Measurements from ENCODE around the gene SLAMF1. TPM values are rescaled to one million over a fixed set of nuclear protein-coding genes. Genes with fewer than 3 reads are reported as not detected.

Gene SLAMF1
- total RNA-seq, 1 donor from 2014 or later = not detected

- Mint-ChIP-seq H3K4me3 (ENCODE audit: unreplicated experiment) (no peak overlapping the region), H3K36me3 (ENCODE audit: low read depth, unreplicated experiment) (no peaks in the 10 kb centered on the region), H3K27ac (ENCODE audit: unreplicated experiment) (no peak overlapping the region), H3K27me3 (ENCODE audit: low read depth, unreplicated experiment) (peaks cover 8% of the 10 kb centered on the region), H3K9me3 (ENCODE audit: unreplicated experiment) (no peaks in the 10 kb centered on the region), H3K4me1 (ENCODE audit: low read depth, unreplicated experiment) (peaks cover 3% of the 10 kb centered on the region)
- FAIRE-seq (no peak), DNase-seq (ENCODE audit: low read depth) (no peak)
- H3K27me3 ChIP-seq (ENCODE audit: insufficient read depth, low read length) = no peaks in the 10 kb centered on the region
- H3K27ac ChIP-seq (ENCODE audit: low read depth, low read length) = no peak overlapping the region
- TF ChIP-seq, protein P1, sequence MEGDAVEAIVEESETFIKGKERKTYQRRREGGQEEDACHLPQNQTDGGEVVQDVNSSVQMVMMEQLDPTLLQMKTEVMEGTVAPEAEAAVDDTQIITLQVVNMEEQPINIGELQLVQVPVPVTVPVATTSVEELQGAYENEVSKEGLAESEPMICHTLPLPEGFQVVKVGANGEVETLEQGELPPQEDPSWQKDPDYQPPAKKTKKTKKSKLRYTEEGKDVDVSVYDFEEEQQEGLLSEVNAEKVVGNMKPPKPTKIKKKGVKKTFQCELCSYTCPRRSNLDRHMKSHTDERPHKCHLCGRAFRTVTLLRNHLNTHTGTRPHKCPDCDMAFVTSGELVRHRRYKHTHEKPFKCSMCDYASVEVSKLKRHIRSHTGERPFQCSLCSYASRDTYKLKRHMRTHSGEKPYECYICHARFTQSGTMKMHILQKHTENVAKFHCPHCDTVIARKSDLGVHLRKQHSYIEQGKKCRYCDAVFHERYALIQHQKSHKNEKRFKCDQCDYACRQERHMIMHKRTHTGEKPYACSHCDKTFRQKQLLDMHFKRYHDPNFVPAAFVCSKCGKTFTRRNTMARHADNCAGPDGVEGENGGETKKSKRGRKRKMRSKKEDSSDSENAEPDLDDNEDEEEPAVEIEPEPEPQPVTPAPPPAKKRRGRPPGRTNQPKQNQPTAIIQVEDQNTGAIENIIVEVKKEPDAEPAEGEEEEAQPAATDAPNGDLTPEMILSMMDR (IDR thresholded peaks at IDR 0.05; ENCODE audit: insufficient read depth, low read depth, low read length) = no peak
- no peaks in the 10 kb centered on the region for H3K36me3 ChIP-seq (ENCODE audit: insufficient read depth, low read length)
- H3K4me1 ChIP-seq (ENCODE audit: insufficient read depth, low read length) = no peaks in the 10 kb centered on the region
- H3K79me2 ChIP-seq (ENCODE audit: insufficient read depth, low read length) = no peaks in the 10 kb centered on the region
- no peak overlapping the region for H3K9ac ChIP-seq (ENCODE audit: low read length)
- no peaks in the 10 kb centered on the region for H4K20me1 ChIP-seq (ENCODE audit: insufficient read depth, low read length)
- no peaks in the 10 kb centered on the region for H3K9me3 ChIP-seq (ENCODE audit: insufficient read depth, low read depth, low read length)
- H3K4me3 ChIP-seq (ENCODE audit: insufficient read depth, low read depth, low read length) = no peak overlapping the region
- no peak overlapping the region for H3K4me2 ChIP-seq (ENCODE audit: low read length)
- no peak overlapping the region for H2AFZ ChIP-seq (ENCODE audit: low read depth, low read length)
These were observed 10.5 kb upstream of the SLAMF1 start for GRCh38 chr1:160657250-160657781.

DNA sequence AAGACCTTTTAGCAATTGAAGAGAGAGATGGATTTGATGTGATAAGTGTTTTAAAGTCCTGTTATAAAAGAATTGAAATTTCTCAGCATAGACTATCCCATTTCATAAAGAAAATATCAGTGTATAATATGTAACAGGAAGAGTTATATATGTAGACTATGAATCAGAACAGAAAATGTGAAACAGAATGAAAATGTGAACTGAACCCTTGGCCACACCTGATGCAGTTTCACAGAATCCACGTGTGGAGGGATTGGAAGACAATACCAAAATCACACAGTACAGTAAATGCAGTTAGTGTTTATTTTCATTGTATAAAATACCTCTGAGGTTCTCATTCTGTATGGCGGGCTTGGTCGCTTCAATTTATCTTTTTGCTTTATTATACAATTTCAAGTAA is 9.9 kb upstream of the SLAMF1 start:
- Histone ChIP-seq H3K9me3 (ENCODE audit: insufficient read depth, low read depth, low read length) (no peaks in the 10 kb centered on the region), H3K79me2 (ENCODE audit: insufficient read depth, low read length) (no peaks in the 10 kb centered on the region), H3K4me2 (ENCODE audit: low read length) (no peak overlapping the region), H2AFZ (ENCODE audit: low read depth, low read length) (no peak overlapping the region), H3K9ac (ENCODE audit: low read length) (no peak overlapping the region), H3K36me3 (ENCODE audit: insufficient read depth, low read length) (no peaks in the 10 kb centered on the region), H3K27me3 (ENCODE audit: insufficient read depth, low read length) (no peaks in the 10 kb centered on the region), H4K20me1 (ENCODE audit: insufficient read depth, low read length) (no peaks in the 10 kb centered on the region), H3K4me1 (ENCODE audit: insufficient read depth, low read length) (no peaks in the 10 kb centered on the region), H3K4me3 (ENCODE audit: insufficient read depth, low read depth, low read length) (no peak overlapping the region), H3K27ac (ENCODE audit: low read depth, low read length) (no peak overlapping the region)
- peaks cover 9% of the 10 kb centered on the region for H3K4me1 Mint-ChIP-seq (ENCODE audit: low read depth, unreplicated experiment)
- TF ChIP-seq, protein P1 (IDR thresholded peaks at IDR 0.05; ENCODE audit: insufficient read depth, low read depth, low read length) = no peak
- H3K4me3 Mint-ChIP-seq (ENCODE audit: unreplicated experiment) = no peak overlapping the region
- no peak overlapping the region for H3K27ac Mint-ChIP-seq (ENCODE audit: unreplicated experiment)
- H3K9me3 Mint-ChIP-seq (ENCODE audit: unreplicated experiment) = no peaks in the 10 kb centered on the region
- DNase-seq (ENCODE audit: low read depth) = no peak
- no peaks in the 10 kb centered on the region for H3K36me3 Mint-ChIP-seq (ENCODE audit: low read depth, unreplicated experiment)
- no peak for FAIRE-seq
- H3K27me3 Mint-ChIP-seq (ENCODE audit: low read depth, unreplicated experiment) = peaks cover 8% of the 10 kb centered on the region

DNA sequence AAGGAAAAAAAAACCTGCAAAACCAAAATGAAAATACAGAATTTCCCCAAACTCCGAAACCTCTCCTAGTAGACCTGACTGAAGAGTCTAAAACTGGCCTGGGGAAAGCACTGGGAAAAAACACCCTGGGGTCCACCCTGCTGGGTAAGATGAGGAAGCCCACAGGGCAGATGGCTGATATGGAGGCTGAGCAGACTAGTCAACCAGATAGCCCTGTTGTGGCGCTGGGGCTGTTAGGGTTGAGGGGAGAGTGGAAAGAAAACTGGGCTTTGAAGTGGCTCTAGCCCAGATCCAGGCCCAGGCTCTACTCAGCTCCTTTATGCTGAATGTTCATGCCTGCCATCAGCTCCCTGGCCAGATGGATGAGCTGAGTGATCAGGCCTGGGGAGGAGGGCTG is 6.8 kb upstream of the SLAMF1 start:
- Histone ChIP-seq H4K20me1 (ENCODE audit: insufficient read depth, low read length) (no peaks in the 10 kb centered on the region), H3K27me3 (ENCODE audit: insufficient read depth, low read length) (no peaks in the 10 kb centered on the region), H3K4me1 (ENCODE audit: insufficient read depth, low read length) (no peaks in the 10 kb centered on the region), H3K27ac (ENCODE audit: low read depth, low read length) (no peak overlapping the region), H3K4me2 (ENCODE audit: low read length) (no peak overlapping the region), H3K79me2 (ENCODE audit: insufficient read depth, low read length) (no peaks in the 10 kb centered on the region), H3K9ac (ENCODE audit: low read length) (no peak overlapping the region), H3K9me3 (ENCODE audit: insufficient read depth, low read depth, low read length) (no peaks in the 10 kb centered on the region), H2AFZ (ENCODE audit: low read depth, low read length) (no peak overlapping the region), H3K36me3 (ENCODE audit: insufficient read depth, low read length) (no peaks in the 10 kb centered on the region), H3K4me3 (ENCODE audit: insufficient read depth, low read depth, low read length) (no peak overlapping the region)
- H3K27me3 Mint-ChIP-seq (ENCODE audit: low read depth, unreplicated experiment) = peaks cover 7% of the 10 kb centered on the region
- no peak overlapping the region for H3K27ac Mint-ChIP-seq (ENCODE audit: unreplicated experiment)
- no peaks in the 10 kb centered on the region for H3K9me3 Mint-ChIP-seq (ENCODE audit: unreplicated experiment)
- no peak for DNase-seq (ENCODE audit: low read depth)
- peaks cover 18% of the 10 kb centered on the region for H3K4me1 Mint-ChIP-seq (ENCODE audit: low read depth, unreplicated experiment)
- no peak overlapping the region for H3K4me3 Mint-ChIP-seq (ENCODE audit: unreplicated experiment)
- no peak for FAIRE-seq
- H3K36me3 Mint-ChIP-seq (ENCODE audit: low read depth, unreplicated experiment) = no peaks in the 10 kb centered on the region
- TF ChIP-seq, protein P1 (IDR thresholded peaks at IDR 0.05; ENCODE audit: insufficient read depth, low read depth, low read length) = no peak
- TF ChIP-seq EZH2 (IDR thresholded peaks at IDR 0.05; ENCODE audit: insufficient read depth, low read length) = no peak
